NCI-H1436 (cell line): ENCODE results near the gene MYOCOS.
"Not testable (repeated sequence)": the region's sequence is repeated elsewhere in the genome, so short reads cannot be mapped to it uniquely, and the experiment has no call there.

ENCODE experiments used
- DNase-seq: peaks from one replicate; lab custom pipeline; 2025; lab: John Stamatoyannopoulos, UW

MYOCOS gene

GRCh38 chr1:171622152-171622462 is at the start of gene MYOCOS:
Gene MYOCOS (plus strand): TSS chr1:171622243. CDS start chr1:171623884, 1,641 bp downstream.
- DNase-seq: no peak

- DNase-seq: no peak
Measured at GRCh38 chr1:171576144-171576543, 45.9 kb upstream of the MYOCOS start.

- no peak for DNase-seq
Measured at GRCh38 chr1:171581226-171581625, 40.8 kb upstream of the MYOCOS start.

- DNase-seq: no peak
Measured at GRCh38 chr1:171581766-171582165, 40.3 kb upstream of the MYOCOS start.

GRCh38 chr1:171582589-171582988 is 39.5 kb upstream of the MYOCOS start:
- DNase-seq: no peak

GRCh38 chr1:171583591-171584201 is 38.3 kb upstream of the MYOCOS start:
- DNase-seq: no peak

DNA sequence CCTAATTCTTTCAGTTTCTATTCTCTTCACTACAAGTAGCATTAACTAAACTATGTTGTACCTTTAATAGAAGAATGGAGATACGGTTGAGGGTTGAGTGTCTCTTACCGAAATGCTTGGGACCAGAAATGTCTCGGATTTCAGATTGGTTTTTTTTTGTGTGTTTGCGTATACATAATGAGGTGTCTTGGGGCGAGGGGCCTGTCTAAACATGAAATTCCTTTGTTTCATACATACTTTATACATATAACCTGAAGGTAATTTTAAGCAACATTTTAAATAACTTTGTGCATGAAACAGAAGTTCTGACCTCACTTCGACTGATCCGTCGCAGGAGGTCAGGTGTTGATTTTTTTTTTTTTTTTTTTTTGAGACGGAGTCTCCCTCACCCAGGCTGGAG is 36.3 kb upstream of the MYOCOS start:
- DNase-seq: no peak

- no peak for DNase-seq
Measured at GRCh38 chr1:171588230-171588629, 33.8 kb upstream of the MYOCOS start.

GRCh38 chr1:171590022-171590421 is 32.0 kb upstream of the MYOCOS start:
- no peak for DNase-seq

DNA sequence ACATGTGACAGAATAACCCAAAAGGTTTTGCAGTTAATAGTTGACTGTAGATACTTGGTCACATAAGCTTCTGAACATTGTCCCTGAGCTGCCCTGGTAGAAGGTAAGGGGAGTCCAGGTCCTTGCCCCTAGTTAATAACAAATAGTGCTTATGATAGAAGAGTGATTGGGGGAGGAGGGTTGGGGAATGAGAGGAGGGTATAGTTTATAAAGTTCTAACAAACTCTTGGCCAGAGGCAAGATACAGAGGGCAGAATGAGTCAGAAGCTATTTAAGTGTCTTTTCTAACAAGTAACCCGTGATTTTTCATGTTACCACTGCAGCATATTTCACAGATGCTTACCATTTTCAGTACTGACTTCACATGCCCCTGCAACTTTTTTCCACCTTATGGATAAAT is 26.7 kb upstream of the MYOCOS start:
- no peak for DNase-seq

DNA sequence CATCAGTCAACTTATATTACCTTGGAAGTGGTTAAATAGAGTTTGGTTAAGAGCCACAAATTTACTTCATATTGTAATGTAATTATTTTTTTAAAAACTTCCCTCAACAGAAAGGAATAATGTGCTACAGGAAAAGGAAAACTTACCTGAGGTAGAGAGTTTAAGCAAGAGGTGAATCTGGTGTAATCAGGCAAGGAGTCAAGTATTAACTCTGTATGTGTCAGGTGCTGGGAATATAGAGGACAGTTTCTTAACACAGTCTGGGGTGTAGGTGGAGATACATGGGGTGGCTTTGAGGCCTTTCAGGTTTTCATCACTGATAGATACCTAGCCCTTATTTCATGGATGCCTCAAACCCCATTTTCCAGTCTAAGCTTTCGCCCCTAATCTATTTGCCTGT is 25.9 kb upstream of the MYOCOS start:
- no peak for DNase-seq

DNA sequence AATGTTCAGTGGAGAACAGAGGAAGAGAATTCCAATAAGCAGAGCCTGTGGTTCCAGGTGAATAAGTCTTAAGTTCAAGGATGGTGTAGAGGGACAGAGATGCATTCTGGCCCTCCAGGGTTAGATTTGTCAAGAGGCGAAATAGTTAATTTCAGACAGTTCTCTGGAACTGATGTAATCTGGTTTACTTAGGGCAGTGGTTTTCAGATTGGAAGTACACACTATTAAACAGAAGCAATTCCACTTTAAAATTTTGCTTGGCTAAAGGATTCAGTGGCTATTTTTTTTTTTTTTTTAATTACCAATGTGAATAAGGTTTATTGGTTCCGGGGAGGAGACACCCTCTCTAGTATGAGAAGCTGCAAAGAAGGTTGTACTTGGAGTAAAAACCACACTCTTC is 25.3 kb upstream of the MYOCOS start:
- DNase-seq: no peak

DNA sequence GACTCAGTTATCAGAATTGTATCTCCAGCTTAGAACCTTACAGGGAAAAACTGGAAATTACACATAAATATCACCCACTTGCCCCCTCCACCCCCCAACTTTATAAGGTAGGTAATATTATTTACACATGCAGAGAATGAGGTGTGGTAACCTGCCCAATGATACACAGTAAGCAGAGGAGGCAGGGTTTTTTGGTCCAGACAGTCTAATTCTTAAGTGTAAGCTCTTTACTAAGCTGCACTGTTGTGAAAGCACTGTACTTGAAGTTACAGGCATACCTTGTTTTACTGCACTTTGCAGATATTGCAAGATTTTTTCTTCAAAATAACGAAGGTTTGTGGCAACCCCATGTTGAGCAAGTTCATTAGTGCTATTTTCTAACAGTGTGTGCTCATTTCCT is 24.8 kb upstream of the MYOCOS start:
- DNase-seq: no peak

GRCh38 chr1:171600310-171600709 is 21.7 kb upstream of the MYOCOS start:
- DNase-seq: not testable (repeated sequence)

- no peak for DNase-seq
Measured at GRCh38 chr1:171600862-171601261, 21.2 kb upstream of the MYOCOS start.

- DNase-seq: not testable (repeated sequence)
Measured at GRCh38 chr1:171603042-171603441, 19.0 kb upstream of the MYOCOS start.

- DNase-seq: no peak
Measured at GRCh38 chr1:171606402-171606941, 15.6 kb upstream of the MYOCOS start.

DNA sequence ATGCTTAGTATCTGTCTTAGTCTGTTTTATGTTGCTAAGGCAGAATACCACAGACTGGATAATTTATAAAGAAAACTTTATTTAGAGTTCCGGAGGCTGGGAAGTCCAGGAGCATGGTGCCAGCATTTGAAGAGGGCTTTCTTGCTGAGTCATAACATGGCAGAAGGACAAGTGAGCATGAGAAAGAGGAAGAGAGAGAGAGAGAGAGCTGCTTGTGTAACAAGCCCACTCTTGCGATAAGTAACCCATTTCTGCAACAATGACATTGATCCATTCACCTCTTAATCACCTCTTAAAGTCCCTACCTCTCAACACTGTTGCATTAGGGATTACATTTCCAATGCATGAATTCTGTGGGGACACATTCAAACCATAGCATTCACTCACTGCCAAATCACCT is 11.7 kb upstream of the MYOCOS start:
- peak; percentile 11 for DNase-seq

- DNase-seq: no peak
Measured at GRCh38 chr1:171611306-171611705, 10.7 kb upstream of the MYOCOS start.

GRCh38 chr1:171613282-171613681 is 8.8 kb upstream of the MYOCOS start:
- DNase-seq: no peak

DNA sequence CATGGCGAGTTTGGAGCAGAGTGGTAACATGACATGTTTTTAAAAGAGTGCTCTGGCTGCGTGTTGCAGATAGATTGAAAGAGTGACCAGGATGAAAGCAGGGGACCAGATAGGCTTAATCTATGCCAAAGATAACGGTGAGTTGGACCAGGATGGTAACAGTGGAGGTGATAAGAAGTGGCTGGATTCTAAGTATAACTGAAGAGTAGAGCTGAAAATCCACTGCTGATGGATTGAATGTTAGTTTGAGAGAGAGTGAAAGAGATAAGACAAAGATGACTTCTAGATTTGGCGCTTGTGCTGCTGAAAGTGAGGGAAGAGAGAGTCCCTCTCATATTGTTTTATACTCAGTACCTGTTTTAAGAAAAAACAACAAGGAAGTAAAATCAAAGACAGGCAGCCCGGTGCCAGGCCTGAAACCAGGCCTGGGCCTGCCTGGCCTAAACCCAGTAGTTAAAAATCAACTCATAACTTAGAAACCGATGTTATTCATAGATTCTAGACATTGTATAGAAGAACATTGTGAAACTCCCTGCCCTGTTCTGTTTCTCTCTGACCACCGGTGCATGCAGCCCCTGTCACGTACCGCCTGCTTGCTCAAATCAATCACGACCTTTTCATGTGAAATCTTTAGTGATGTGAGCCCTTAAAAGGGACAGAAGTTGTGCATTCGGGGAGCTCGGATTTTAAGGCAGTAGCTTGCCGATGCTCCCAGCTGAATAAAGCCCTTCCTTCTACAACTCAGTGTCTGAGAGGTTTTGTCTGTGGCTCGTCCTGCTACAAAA is 6.7 kb upstream of the MYOCOS start:
- DNase-seq: not testable (repeated sequence)

- no peak for DNase-seq
Measured at GRCh38 chr1:171616586-171616985, 5.5 kb upstream of the MYOCOS start.

GRCh38 chr1:171623651-171624331 is 1.7 kb downstream of the MYOCOS start:
- DNase-seq: no peak
